ENCODE measurements around the gene PRKRA.

The PRKRA gene

DNA sequence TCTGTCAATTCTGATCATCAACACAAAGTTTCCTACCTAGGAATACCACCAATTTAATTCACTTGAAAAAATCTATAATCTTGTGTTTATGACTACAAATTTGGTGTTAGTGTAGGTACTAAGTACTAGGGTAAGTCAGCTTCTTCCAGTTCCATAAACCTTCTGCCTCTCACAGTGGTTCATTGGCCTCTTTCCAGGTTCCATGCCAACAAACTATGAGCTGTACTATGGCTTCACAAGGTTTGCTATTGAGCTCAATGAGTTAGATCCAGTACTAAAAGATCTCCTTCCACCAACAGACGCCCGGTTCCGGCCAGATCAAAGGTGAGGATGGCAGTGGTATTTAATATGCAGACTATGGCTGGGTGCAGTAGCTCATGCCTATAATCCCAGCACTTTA lies 58.8 kb downstream of the PRKRA start:
- Histone ChIP-seq H3K27ac (ENCODE audit: low read length) (no peak overlapping the region), H3K4me3 (ENCODE audit: low read depth in 1 of 2, low read length in 2 of 2) (no peak overlapping the region), H3K9me3 (ENCODE audit: control insufficient read depth in 1 of 2, low read length in 2 of 2) (no peaks in the 10 kb centered on the region), H3K4me1 (ENCODE audit: control insufficient read depth in 1 of 2, insufficient read depth in 2 of 2, low read length in 2 of 2) (no peaks in the 10 kb centered on the region), H3K36me3 (ENCODE audit: control insufficient read depth in 1 of 2, insufficient read depth in 2 of 2, low read length in 2 of 2) (peaks cover 0 to 5% of the 10 kb centered on the region in 2 donors), H3K27me3 (ENCODE audit: low read depth, low read length) (no peaks in the 10 kb centered on the region)

DNA sequence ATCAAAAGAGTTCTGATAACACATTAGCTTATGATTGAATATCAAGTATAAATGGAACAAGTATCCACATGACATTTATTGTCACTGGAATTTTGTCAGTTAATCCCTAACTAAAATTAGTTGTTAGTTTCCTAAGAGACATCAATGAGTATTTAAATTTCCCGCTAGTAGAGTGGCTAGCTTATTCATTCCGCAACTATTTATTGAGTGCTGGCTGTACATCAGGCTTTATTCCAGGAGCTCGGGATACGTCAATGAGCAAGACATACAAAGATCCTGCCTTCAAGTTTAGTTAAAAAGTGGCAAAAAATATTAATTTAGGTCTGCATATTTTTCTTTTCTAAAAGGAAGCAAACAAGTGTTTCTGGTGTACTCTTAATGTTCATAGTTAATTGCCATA lies 59.3 kb downstream of the PRKRA start:
- H3K27me3 ChIP-seq (ENCODE audit: low read depth, low read length), result no peaks in the 10 kb centered on the region
- H3K9me3 ChIP-seq (ENCODE audit: control insufficient read depth in 1 of 2, low read length in 2 of 2), result no peaks in the 10 kb centered on the region
- no peaks in the 10 kb centered on the region for H3K4me1 ChIP-seq (ENCODE audit: control insufficient read depth in 1 of 2, insufficient read depth in 2 of 2, low read length in 2 of 2)
- H3K36me3 ChIP-seq (ENCODE audit: control insufficient read depth in 1 of 2, insufficient read depth in 2 of 2, low read length in 2 of 2), result peaks cover 0 to 5% of the 10 kb centered on the region in 2 donors
- H3K4me3 ChIP-seq (ENCODE audit: low read depth in 1 of 2, low read length in 2 of 2), result no peak overlapping the region
- no peak overlapping the region for H3K27ac ChIP-seq (ENCODE audit: low read length)

DNA sequence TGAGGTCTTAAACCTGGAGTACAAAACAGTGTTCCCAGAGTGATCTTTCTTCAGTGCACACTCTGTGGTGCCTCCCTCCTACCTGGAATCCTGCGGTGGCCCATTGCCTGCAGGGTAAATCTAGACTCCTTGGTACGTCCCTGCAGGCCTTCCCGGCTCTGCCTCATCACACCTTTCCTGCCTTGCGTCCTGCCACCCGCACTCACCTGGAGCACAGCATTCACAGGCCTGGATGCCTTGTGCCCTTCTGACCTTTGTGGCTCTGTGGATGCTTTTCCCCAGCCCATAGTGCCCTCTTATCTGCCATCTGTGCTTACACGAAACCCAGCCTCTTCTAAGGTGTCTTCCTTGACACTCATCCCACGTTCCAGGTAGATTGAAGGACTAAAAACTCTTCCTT lies 62.7 kb downstream of the PRKRA start:
- H3K4me1 ChIP-seq (ENCODE audit: control insufficient read depth in 1 of 2, insufficient read depth in 2 of 2, low read length in 2 of 2), result no peaks in the 10 kb centered on the region
- no peak overlapping the region for H3K4me3 ChIP-seq (ENCODE audit: low read depth in 1 of 2, low read length in 2 of 2)
- no peak overlapping the region for H3K27ac ChIP-seq (ENCODE audit: low read length)
- H3K27me3 ChIP-seq (ENCODE audit: low read depth, low read length), result no peaks in the 10 kb centered on the region
- no peaks in the 10 kb centered on the region for H3K9me3 ChIP-seq (ENCODE audit: control insufficient read depth in 1 of 2, low read length in 2 of 2)
- H3K36me3 ChIP-seq (ENCODE audit: control insufficient read depth in 1 of 2, insufficient read depth in 2 of 2, low read length in 2 of 2), result peaks cover 0 to 11% of the 10 kb centered on the region in 2 donors

DNA sequence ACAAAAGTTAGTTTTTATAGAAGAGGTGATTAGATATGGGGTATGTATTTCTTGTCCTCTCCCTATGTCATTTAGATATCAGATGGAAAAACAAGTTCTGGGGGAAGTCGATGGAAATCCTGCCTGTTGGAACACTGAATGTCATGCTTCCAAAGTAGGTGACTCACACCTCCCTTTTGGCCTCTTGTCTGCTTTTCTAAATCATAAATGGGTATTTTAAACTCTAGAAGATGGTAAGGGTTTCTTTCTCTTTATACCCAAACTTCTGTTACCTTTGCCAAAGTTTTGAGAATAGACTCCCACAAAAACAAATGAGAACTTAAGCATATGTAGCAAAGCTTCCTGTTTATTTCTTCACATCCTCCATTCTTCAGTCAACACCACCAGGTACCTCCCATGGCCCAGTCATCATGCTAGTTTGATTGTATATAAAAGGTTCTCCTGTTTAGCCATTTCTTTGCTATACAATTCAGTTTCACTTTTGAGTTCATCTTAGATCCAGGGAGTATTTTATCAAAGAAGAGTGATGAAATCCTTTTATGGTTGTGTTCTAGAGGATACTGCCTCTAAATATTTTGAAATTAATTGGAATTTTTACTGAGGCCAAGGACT lies 63.9 kb downstream of the PRKRA start:
- H3K27me3 ChIP-seq (ENCODE audit: low read depth, low read length), result no peaks in the 10 kb centered on the region
- no peaks in the 10 kb centered on the region for H3K9me3 ChIP-seq (ENCODE audit: control insufficient read depth in 1 of 2, low read length in 2 of 2)
- no peaks in the 10 kb centered on the region for H3K4me1 ChIP-seq (ENCODE audit: control insufficient read depth in 1 of 2, insufficient read depth in 2 of 2, low read length in 2 of 2)
- H3K27ac ChIP-seq (ENCODE audit: low read length), result no peak overlapping the region
- H3K4me3 ChIP-seq (ENCODE audit: low read depth in 1 of 2, low read length in 2 of 2), result no peak overlapping the region
- H3K36me3 ChIP-seq (ENCODE audit: control insufficient read depth in 1 of 2, insufficient read depth in 2 of 2, low read length in 2 of 2), result peaks cover 0 to 17% of the 10 kb centered on the region in 2 donors

DNA sequence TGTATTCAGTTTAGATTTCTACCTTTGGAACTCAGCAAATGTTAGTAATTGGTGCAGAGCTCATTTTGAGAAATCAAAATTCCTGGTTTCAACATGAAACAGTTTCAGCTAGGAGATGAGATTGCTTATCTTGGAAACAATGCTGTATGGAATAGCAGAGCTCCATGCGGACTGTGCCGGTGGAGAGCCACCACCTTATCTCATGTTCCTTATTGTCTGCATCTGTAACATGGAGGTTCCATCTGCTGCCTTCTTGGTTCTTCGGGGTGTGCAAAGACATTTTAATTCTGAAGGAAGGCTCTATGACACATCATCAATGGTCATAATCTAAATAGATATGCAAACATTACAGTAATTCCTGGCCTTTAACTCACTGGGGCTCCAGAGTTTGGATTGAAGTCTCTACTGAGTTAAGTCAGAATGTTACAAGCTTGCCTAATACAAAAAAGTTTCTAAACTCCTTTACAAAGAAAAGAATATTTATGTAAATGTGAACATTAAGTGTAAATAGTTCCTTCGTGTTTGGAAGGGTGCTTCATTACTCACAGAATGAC lies 65.3 kb downstream of the PRKRA start:
- H3K27me3 ChIP-seq (ENCODE audit: low read depth, low read length), result no peaks in the 10 kb centered on the region
- peaks cover 0 to 17% of the 10 kb centered on the region in 2 donors for H3K36me3 ChIP-seq (ENCODE audit: control insufficient read depth in 1 of 2, insufficient read depth in 2 of 2, low read length in 2 of 2)
- no peak overlapping the region for H3K27ac ChIP-seq (ENCODE audit: low read length)
- H3K4me1 ChIP-seq (ENCODE audit: control insufficient read depth in 1 of 2, insufficient read depth in 2 of 2, low read length in 2 of 2), result no peaks in the 10 kb centered on the region
- H3K9me3 ChIP-seq (ENCODE audit: control insufficient read depth in 1 of 2, low read length in 2 of 2), result no peaks in the 10 kb centered on the region
- no peak overlapping the region for H3K4me3 ChIP-seq (ENCODE audit: low read depth in 1 of 2, low read length in 2 of 2)

DNA sequence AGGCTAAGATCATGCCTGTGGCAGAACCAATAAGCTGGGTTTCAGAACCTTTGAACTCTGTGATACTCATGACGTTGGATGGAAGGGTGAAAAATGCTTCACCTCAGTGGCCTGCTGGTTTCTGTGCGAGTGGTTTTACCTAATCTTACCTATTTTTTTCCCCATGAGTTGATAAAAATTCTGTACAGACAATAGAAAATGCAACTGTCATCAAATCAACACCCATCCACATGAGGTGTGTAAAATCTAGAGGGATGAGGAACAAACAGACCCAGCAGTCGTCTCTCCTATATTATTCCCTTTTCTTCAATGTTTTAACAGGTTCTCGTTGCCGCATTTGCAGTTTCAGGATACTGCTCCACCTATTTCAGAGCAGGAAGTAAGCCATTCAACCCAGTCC lies 67.3 kb downstream of the PRKRA start:
- Histone ChIP-seq H3K4me1 (ENCODE audit: control insufficient read depth in 1 of 2, insufficient read depth in 2 of 2, low read length in 2 of 2) (no peaks in the 10 kb centered on the region), H3K4me3 (ENCODE audit: low read depth in 1 of 2, low read length in 2 of 2) (no peak overlapping the region), H3K27ac (ENCODE audit: low read length) (no peak overlapping the region), H3K36me3 (ENCODE audit: control insufficient read depth in 1 of 2, insufficient read depth in 2 of 2, low read length in 2 of 2) (peaks cover 0 to 17% of the 10 kb centered on the region in 2 donors), H3K9me3 (ENCODE audit: control insufficient read depth in 1 of 2, low read length in 2 of 2) (no peaks in the 10 kb centered on the region), H3K27me3 (ENCODE audit: low read depth, low read length) (no peaks in the 10 kb centered on the region)
